ENCODE measurements around the gene FBXO22.

The FBXO22 gene

DNA sequence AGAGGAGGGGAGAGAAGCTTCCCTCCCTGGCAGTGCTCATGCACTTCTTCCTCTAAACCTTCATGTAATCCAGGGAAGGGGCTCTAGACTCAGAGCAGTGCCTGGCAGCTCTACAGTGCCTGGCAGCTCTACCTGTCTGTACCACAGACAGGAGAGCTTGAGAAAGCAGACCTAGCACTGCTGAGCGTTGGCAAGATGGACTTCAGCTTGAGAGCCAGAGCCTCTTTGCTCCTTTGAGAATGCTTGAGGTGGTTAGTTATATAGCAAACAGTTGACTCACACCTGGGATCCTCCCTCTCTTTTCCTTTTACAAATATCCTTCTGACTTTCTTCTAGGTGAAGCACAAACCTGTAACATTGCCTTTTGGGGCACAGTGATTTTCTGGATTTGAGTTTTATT is 20.9 kb downstream of the FBXO22 start:
- no peak overlapping the region for H3K4me3 ChIP-seq (ENCODE audit: low read depth, low read length)
- no peak for DNase-seq (ENCODE audit: low read depth)
- TF ChIP-seq POLR2A (IDR thresholded peaks at IDR 0.05; ENCODE audit: extremely low read depth, insufficient read length) (no peak), CTCF (IDR thresholded peaks at IDR 0.05; ENCODE audit: low read depth, low read length) (no peak), MYC (IDR thresholded peaks at IDR 0.05; ENCODE audit: low read depth, low read length) (no peak)
- TF ChIP-seq, protein P1, sequence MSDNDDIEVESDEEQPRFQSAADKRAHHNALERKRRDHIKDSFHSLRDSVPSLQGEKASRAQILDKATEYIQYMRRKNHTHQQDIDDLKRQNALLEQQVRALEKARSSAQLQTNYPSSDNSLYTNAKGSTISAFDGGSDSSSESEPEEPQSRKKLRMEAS (IDR thresholded peaks at IDR 0.05; ENCODE audit: low read depth, low read length) = no peak

DNA sequence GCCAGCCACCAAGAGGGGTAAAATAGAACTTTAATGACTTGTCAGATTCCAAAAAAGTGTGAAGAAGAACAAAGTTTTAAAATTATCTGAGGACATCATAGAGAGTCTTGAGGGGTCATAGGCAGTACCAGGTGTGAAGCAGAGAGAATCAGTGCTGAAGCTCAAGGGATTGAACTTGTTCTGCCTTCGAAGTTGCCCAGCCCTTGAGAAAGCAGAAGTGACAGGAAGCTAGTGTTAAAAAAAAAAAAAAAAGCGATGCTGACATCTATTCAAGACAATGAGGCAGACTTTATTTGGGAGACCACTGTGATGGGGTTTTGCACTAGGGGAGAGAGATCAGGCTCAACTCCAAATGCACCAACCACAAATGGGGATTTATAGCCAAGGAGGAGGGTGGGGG is 21.8 kb downstream of the FBXO22 start:
- DNase-seq (ENCODE audit: low read depth) = no peak
- TF ChIP-seq POLR2A (IDR thresholded peaks at IDR 0.05; ENCODE audit: extremely low read depth, insufficient read length) (no peak), CTCF (IDR thresholded peaks at IDR 0.05; ENCODE audit: low read depth, low read length) (no peak), MYC (IDR thresholded peaks at IDR 0.05; ENCODE audit: low read depth, low read length) (no peak)
- TF ChIP-seq, protein P1 (IDR thresholded peaks at IDR 0.05; ENCODE audit: low read depth, low read length) = no peak
- no peak overlapping the region for H3K4me3 ChIP-seq (ENCODE audit: low read depth, low read length)

DNA sequence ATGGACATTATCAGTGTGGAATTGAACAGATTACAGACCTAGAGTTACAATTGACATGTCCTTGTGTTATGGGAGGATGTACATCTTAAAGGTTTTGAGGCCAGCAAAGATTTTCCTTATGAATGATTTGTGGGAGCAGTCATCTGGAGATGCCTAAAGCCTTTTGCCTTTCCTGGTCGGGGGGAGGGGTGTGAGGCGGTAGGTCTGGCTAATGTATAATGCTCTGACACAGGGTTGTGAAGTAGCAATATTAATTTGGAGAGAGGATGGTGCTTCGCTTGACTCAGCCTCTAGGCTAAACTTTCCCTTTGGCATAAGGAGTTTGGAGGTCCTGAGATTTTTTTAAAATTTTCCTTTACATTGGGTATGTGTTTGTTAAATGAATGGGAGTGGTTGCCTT is 23.3 kb downstream of the FBXO22 start:
- H3K4me3 ChIP-seq (ENCODE audit: low read depth, low read length) = no peak overlapping the region
- no peak for DNase-seq (ENCODE audit: low read depth)
- TF ChIP-seq MYC (IDR thresholded peaks at IDR 0.05; ENCODE audit: low read depth, low read length) (no peak), POLR2A (IDR thresholded peaks at IDR 0.05; ENCODE audit: extremely low read depth, insufficient read length) (no peak), CTCF (IDR thresholded peaks at IDR 0.05; ENCODE audit: low read depth, low read length) (no peak)
- TF ChIP-seq, protein P1 (IDR thresholded peaks at IDR 0.05; ENCODE audit: low read depth, low read length) = no peak

- no peak overlapping the region for H3K4me3 ChIP-seq (ENCODE audit: low read depth, low read length)
- no peak for DNase-seq (ENCODE audit: low read depth)
- TF ChIP-seq CTCF (IDR thresholded peaks at IDR 0.05; ENCODE audit: low read depth, low read length) (no peak), MYC (IDR thresholded peaks at IDR 0.05; ENCODE audit: low read depth, low read length) (no peak), POLR2A (IDR thresholded peaks at IDR 0.05; ENCODE audit: extremely low read depth, insufficient read length) (no peak)
- TF ChIP-seq, protein P1 (IDR thresholded peaks at IDR 0.05; ENCODE audit: low read depth, low read length) = no peak
These were observed 23.9 kb downstream of the FBXO22 start for GRCh38 chr15:75927601-75928000.

DNA sequence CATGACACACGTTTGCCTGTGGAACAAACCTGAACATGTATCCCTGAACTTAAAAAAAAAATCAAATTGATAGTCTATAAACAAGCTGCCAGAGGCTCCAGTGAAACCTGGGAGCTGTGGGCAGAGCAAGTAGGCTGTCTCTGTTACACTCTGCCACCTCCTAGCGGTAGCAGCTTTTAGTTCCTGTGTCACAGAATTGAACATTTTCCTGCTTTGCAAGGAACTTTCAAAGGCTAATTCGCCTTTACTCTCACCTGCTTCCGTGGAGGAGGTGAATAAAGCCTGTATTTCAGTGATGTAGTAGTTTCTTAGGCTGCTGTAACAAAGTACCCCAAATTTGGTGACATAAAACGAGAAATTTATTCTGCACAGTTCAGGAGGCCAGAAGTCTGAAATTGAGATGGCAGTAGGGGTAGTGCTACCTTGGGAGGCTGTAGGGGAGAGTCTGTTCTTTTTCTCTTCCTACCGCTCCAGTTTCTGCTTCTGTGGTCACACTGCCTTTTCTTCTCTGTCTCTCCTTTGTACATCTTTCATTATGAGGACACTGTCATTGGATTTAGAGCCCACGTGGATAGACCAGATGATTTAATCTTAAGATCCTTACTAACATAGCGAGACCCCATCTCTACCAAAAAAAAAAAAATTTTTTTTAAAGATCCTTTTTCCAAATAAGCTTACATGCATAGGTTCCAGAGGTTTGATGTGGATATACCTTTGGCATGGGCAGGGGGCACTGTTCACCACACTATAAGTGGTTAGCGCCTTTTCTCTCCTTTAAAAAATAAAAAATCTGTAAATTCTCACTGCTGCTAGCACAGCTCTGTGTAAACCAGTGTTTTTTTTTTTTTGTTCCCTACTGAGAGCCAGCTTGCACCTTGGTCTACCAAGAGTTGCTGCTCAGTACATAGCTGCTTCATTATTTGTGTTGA is 25.3 kb downstream of the FBXO22 start:
- peak; percentile 51 for DNase-seq (ENCODE audit: low read depth)
- TF ChIP-seq CTCF (IDR thresholded peaks at IDR 0.05; ENCODE audit: low read depth, low read length) = peak; percentile 35
- no peak for TF ChIP-seq MYC (IDR thresholded peaks at IDR 0.05; ENCODE audit: low read depth, low read length)
- no peak overlapping the region for H3K4me3 ChIP-seq (ENCODE audit: low read depth, low read length)

Data from NB4 (cell line).